ENCODE results near the gene PLAAT4. TPM values are rescaled to one million over a fixed set of nuclear protein-coding genes. Genes with fewer than 3 reads are reported as not detected.

The PLAAT4 gene
- total and polyA plus RNA-seq, 12 donors, result 3.3 to 565 (median 9.0) TPM

GRCh38 chr11:63595296-63595695, 58.7 kb downstream of the PLAAT4 start:
- no peak overlapping the region for H3K4me3 ChIP-seq
- H3K9me3 ChIP-seq, result no peaks in the 10 kb centered on the region
- H3K27me3 ChIP-seq, result no peaks in the 10 kb centered on the region
- ATAC-seq (no peak), DNase-seq (no peak)
- H3K27ac ChIP-seq, result no peak overlapping the region
- intact Hi-C loops (cut with DNase I), result no loop called here
- no peak for TF ChIP-seq CTCF (IDR thresholded peaks at IDR 0.05)
- 88 to 91% methylated on average over 4 of the region's 4 CpGs for WGBS, 2 donors
- peaks cover 0 to 82% (median 31%) of the 10 kb centered on the region in 9 donors for H3K36me3 ChIP-seq
- H3K4me1 ChIP-seq, result peaks cover 0 to 2% (median 0%) of the 10 kb centered on the region in 9 donors

Other genes starting within 250 kb of the PLAAT4 start
- gene SLC22A9, start 167.0 kb upstream of the PLAAT4 start, total RNA-seq, result not detected
- not detected for gene SLC22A9, start 167.0 kb upstream of the PLAAT4 start, polyA plus RNA-seq
- gene PLAAT5, start 45.6 kb upstream of the PLAAT4 start, total RNA-seq, result 1 to 10 TPM in 8 of 10 donors, under 1 TPM in 2; 0.69 to 7.2 (median 1.8) TPM
- gene PLAAT5, start 45.6 kb upstream of the PLAAT4 start, polyA plus RNA-seq, result 1 to 10 TPM in 1 of 2 donors, under 1 TPM in 1; 0.64 to 1.5 TPM
- gene LGALS12, start 30.7 kb upstream of the PLAAT4 start, total RNA-seq, result 1 to 10 TPM in 3 of 10 donors, under 1 TPM in 4, not detected in 3; 0.61 to 6.9 (median 0.90) TPM
- gene LGALS12, start 30.7 kb upstream of the PLAAT4 start, polyA plus RNA-seq, result 1 to 10 TPM; 3.1 to 5.3 TPM
- gene PLAAT2, start 26.6 kb downstream of the PLAAT4 start, total RNA-seq, result 1 to 10 TPM in 1 of 10 donors, under 1 TPM in 1, not detected in 8; 0.35 to 3.7 TPM
- not detected for gene PLAAT2, start 26.6 kb downstream of the PLAAT4 start, polyA plus RNA-seq
- 100 to 1,000 TPM in 9 of 10 donors, 10 to 100 TPM in 1; 82.8 to 211 (median 137) TPM for gene PLAAT3, start 77.6 kb downstream of the PLAAT4 start, total RNA-seq
- gene PLAAT3, start 77.6 kb downstream of the PLAAT4 start, polyA plus RNA-seq, result 100 to 1,000 TPM; 118 to 159 TPM
- gene ATL3, start 134.6 kb downstream of the PLAAT4 start, total RNA-seq, result 10 to 100 TPM in 8 of 10 donors, 1 to 10 TPM in 2; 8.5 to 22.2 (median 12.5) TPM
- 1 to 10 TPM; 5.9 to 7.3 TPM for gene ATL3, start 134.6 kb downstream of the PLAAT4 start, polyA plus RNA-seq
- gene RTN3, start 144.7 kb downstream of the PLAAT4 start, total RNA-seq, result 10 to 100 TPM; 38.0 to 72.0 (median 55.4) TPM
- gene RTN3, start 144.7 kb downstream of the PLAAT4 start, polyA plus RNA-seq, result 10 to 100 TPM; 31.1 to 51.7 TPM
- 10 to 100 TPM in 4 of 10 donors, 1 to 10 TPM in 6; 6.8 to 14.3 (median 8.9) TPM for gene ZFTA, start 232.0 kb downstream of the PLAAT4 start, total RNA-seq
- gene ZFTA, start 232.0 kb downstream of the PLAAT4 start, polyA plus RNA-seq, result 1 to 10 TPM; 4.6 to 7.5 TPM